ENCODE measurements around the gene TFE3. TPM values are rescaled to one million over a fixed set of nuclear protein-coding genes. Genes with fewer than 3 reads are reported as not detected.
A peak's percentile ranks its signal among the peaks of the same experiment; 100 is the strongest.

The TFE3 gene
- total and polyA plus RNA-seq, 2 experiments from 2014 or later: 21.4 to 83.8 TPM

- H3F3A ChIP-seq (replicated peaks; ENCODE audit: low read depth): no peaks in the 10 kb centered on the region
- H3K4me2 ChIP-seq: peak overlapping the region; percentile 74
- Mint-ChIP-seq H3K4me1 (peaks cover 27% of the 10 kb centered on the region), H3K27me3 (ENCODE audit: insufficient read depth, low read depth, poor library complexity) (peaks cover 21% of the 10 kb centered on the region), H3K4me3 (peak overlapping the region; percentile 96), H3K36me3 (ENCODE audit: low read depth) (peaks cover 50% of the 10 kb centered on the region), H3K27ac (peak overlapping the region; percentile 98), H3K9me3 (no peaks in the 10 kb centered on the region; the same call in 2 of the 3 replicates)
- no peaks in the 10 kb centered on the region for H3K9me2 ChIP-seq (ENCODE audit: insufficient read depth)
- no peak for TF ChIP-seq NANOG (IDR thresholded peaks at IDR 0.05; ENCODE audit: borderline replicate concordance)
- TF ChIP-seq REST (IDR thresholded peaks at IDR 0.05; ENCODE audit: unreplicated experiment): no peak
- TF ChIP-seq EZH2phosphoT487 (IDR thresholded peaks at IDR 0.05; ENCODE audit: unreplicated experiment): no peak
- TF ChIP-seq ETS1 (IDR thresholded peaks at IDR 0.05): peak; percentile 28; the same call in 1 of the 2 replicates
- no peak for TF ChIP-seq ZNF114 (CRISPR knock-in tag; IDR thresholded peaks at IDR 0.05)
- TF ChIP-seq POLR2AphosphoS5 (IDR thresholded peaks at IDR 0.05; ENCODE audit: low read depth): peak; percentile 28; the same call in 1 of the 2 replicates
- TF ChIP-seq EZH2 (IDR thresholded peaks at IDR 0.05; ENCODE audit: low read depth, unreplicated experiment): no peak
- no peak for TF ChIP-seq STAT1 (IDR thresholded peaks at IDR 0.05; ENCODE audit: unreplicated experiment)
- TF ChIP-seq CTCF (conservative IDR thresholded peaks at IDR 0.05; ENCODE audit: low read depth in 2 of 2): peak in 1 of 2 experiments; percentile 20; a peak in 1 of 4 replicates
- TF ChIP-seq ZNF331 (CRISPR knock-in tag; IDR thresholded peaks at IDR 0.05; ENCODE audit: low read depth): no peak
- no peak for TF ChIP-seq JUNB (IDR thresholded peaks at IDR 0.05; ENCODE audit: unreplicated experiment)
- no peak for TF ChIP-seq CREB1 (CRISPR knock-in tag; IDR thresholded peaks at IDR 0.05; ENCODE audit: low read depth)
- no peak for TF ChIP-seq ZNF462 (CRISPR knock-in tag; IDR thresholded peaks at IDR 0.05)
- H3K4me3 ChIP-seq: peak overlapping the region; percentile 77
- H3K27ac ChIP-seq (ENCODE audit: low read depth): peak overlapping the region; percentile 96
- DNase-seq (ENCODE audit: low spot score) (peak; percentile 95), ATAC-seq (peak; percentile 62)
- peaks cover 18% of the 10 kb centered on the region; the same call in 1 of the 2 replicates for H3K36me3 ChIP-seq (ENCODE audit: insufficient read depth)
- no peaks in the 10 kb centered on the region for H4K20me1 ChIP-seq (replicated peaks; ENCODE audit: insufficient read depth)
- no peaks in the 10 kb centered on the region for H3K27me3 ChIP-seq (ENCODE audit: insufficient read depth)
- H3K79me2 ChIP-seq (replicated peaks; ENCODE audit: insufficient read depth): peaks cover 40% of the 10 kb centered on the region
- H3K4me1 ChIP-seq (ENCODE audit: insufficient read depth): peaks cover 4% of the 10 kb centered on the region
- H2AFZ ChIP-seq: no peak overlapping the region
These were observed 3.4 kb downstream of the TFE3 start for GRCh38 chrX:49039598-49040375.

Measured in GM23338 (cell line).